Panc1 (cell line): ENCODE results near the gene XIRP2. TPM values are rescaled to one million over a fixed set of nuclear protein-coding genes. Genes with fewer than 3 reads are reported as not detected.

Experiments used
- ATAC-seq: fragments of 200-7000 bp; cut with Tn5 transposase; 2 replicates; pipeline ENCODE4 v1.9.1; 2020; ENCODE audit warnings: mild to moderate bottlenecking, moderate library complexity
- BruUV-seq: library from RNA; stranded (reverse); fragments of 400-500 nt; replicated peaks from 2 replicates; lab custom pipeline; 2021; lab: Mats Ljungman, UMichigan
- CTCF ChIA-PET: fragments of 300-600 bp; sonication (Branson Sonifier 250); formaldehyde crosslinking; loops from one replicate; lab custom pipeline; 2022; ENCODE audit warnings: antibody characterized with exemption; lab: Charles Lee
- POLR2A ChIA-PET: fragments of 300-600 bp; sonication (Branson Sonifier 250); formaldehyde crosslinking; loops from one replicate; lab custom pipeline; 2022; ENCODE audit warnings: antibody characterized with exemption; lab: Charles Lee
- DNase-seq: peaks from one replicate; pipeline ENCODE4 v3.0.0-alpha.2; 2010; ENCODE audit warnings: low read depth, low spot score
- H3K27ac ChIP-seq: 2 replicates; pipeline ENCODE4 v1.5.1; 2011; ENCODE audit warnings: mild to moderate bottlenecking, low read length, inconsistent platforms
- H3K27me3 ChIP-seq: fragments of 200-500 bp; sonication (Bioruptor generic); 2 replicates; pipeline ENCODE4 v1.6.0; 2014; ENCODE audit warnings: low read length, inconsistent platforms; ENCODE audit not compliant: control insufficient read depth, insufficient read depth
- H3K36me3 ChIP-seq: fragments of 200-500 bp; sonication (Bioruptor generic); 2 replicates; pipeline ENCODE4 v1.5.1; 2014; ENCODE audit warnings: inconsistent platforms, mild to moderate bottlenecking, low read length, moderate library complexity; ENCODE audit not compliant: control insufficient read depth, insufficient read depth
- H3K4me1 ChIP-seq: 2 replicates; pipeline ENCODE4 v1.5.1; 2011; ENCODE audit warnings: inconsistent platforms, mild to moderate bottlenecking, low read length, moderate library complexity; ENCODE audit not compliant: control insufficient read depth, insufficient read depth
- H3K4me3 ChIP-seq, 2 experiments: 2 replicates each; pipeline ENCODE4 v1.5.1; 2011 to 2012; ENCODE audit warnings: low read depth in 2 of 2, low read length in 2 of 2, mild to moderate bottlenecking in 2 of 2, inconsistent platforms in 1 of 2, moderate library complexity in 1 of 2
- H3K9me3 ChIP-seq: fragments of 200-500 bp; sonication (Bioruptor generic); 2 replicates; pipeline ENCODE4 v1.5.1; 2014; ENCODE audit warnings: low read depth, mild to moderate bottlenecking, inconsistent platforms, low read length, moderate library complexity; ENCODE audit not compliant: control insufficient read depth, insufficient read depth
- POLR2AphosphoS5 ChIP-seq: IDR thresholded peaks from 2 replicates; pipeline ENCODE4 v1.6.1; 2012; ENCODE audit warnings: mild to moderate bottlenecking, low read depth, low read length, moderate library complexity
- SIN3A ChIP-seq: IDR thresholded peaks from 2 replicates; pipeline ENCODE4 v1.6.1; 2012; ENCODE audit warnings: low read depth, mild to moderate bottlenecking, low read length, moderate library complexity, borderline replicate concordance; ENCODE audit not compliant: insufficient read depth
- TCF7L2 ChIP-seq: IDR thresholded peaks from 2 replicates; pipeline ENCODE4 v1.6.1; 2011; ENCODE audit warnings: mild to moderate bottlenecking, low read depth, low read length, inconsistent platforms
- in situ Hi-C: cut with HindIII; loops from 2 replicates; pipeline ENCODE4 v1.10.0; 2016; ENCODE audit warnings: low sequenced_read_pairs, low pct_unique_long_range_greater_than_20kb
- intact Hi-C: fragments of 100-400 bp; cut with micrococcal nuclease; formaldehyde crosslinking; loops from one replicate; pipeline ENCODE4 v1.10.0; 2022; ENCODE audit not compliant: unreplicated experiment
- total RNA-seq: library from RNA; stranded (reverse); gene quantifications from one replicate; pipeline ENCODE4 v1.2.1, GENCODE V29; 2021; ENCODE audit not compliant: unreplicated experiment
- TF ChIP-seq, protein P1 (sequence below): fragments of 450-650 bp; IDR thresholded peaks from 2 replicates; pipeline ENCODE4 v1.5.1; 2017; ENCODE audit warnings: mild to moderate bottlenecking
- TF ChIP-seq, protein P2 (sequence below), 2 experiments: IDR thresholded peaks; 2 replicates each; pipeline ENCODE4 v1.6.1; 2011 to 2012; ENCODE audit warnings: low read depth in 2 of 2, control low read depth in 1 of 2, low read length in 1 of 2, mild to moderate bottlenecking in 1 of 2, moderate library complexity in 1 of 2; ENCODE audit not compliant: insufficient read depth in 1 of 2

XIRP2 gene
- total RNA-seq, 1 experiment from 2014 or later: not detected

DNA sequence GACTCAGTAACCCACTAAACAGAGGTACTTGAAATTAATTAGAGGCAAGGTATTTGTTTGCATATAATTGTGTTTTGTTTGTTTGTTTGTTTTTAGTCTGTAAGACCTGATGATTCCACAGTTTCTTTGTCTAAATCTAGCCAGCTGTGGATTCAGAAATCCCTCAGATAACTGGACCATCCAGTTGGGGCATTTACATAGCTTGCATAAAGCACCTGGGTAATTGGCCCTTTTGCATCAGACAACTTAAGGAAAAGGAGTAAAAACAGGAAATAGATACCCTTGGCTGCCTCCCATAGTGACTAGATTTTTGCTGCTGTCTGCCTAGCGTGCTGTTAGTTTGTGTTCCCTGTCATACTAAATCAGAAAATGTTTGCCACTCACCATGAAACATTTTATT, 46.6 kb upstream of the XIRP2 start:
- no peaks in the 10 kb centered on the region for H3K27me3 ChIP-seq
- BruUV-seq: no TSS peak
- no peaks in the 10 kb centered on the region for H3K36me3 ChIP-seq
- ATAC-seq (no peak), DNase-seq (no peak)
- in situ Hi-C loops (no loop called here), intact Hi-C loops (no loop called here)
- ChIA-PET POLR2A (no interaction called here), CTCF (no interaction called here)
- H3K4me1 ChIP-seq: no peaks in the 10 kb centered on the region
- TF ChIP-seq TCF7L2 (no peak), SIN3A (no peak), POLR2AphosphoS5 (no peak)
- TF ChIP-seq, protein P1, sequence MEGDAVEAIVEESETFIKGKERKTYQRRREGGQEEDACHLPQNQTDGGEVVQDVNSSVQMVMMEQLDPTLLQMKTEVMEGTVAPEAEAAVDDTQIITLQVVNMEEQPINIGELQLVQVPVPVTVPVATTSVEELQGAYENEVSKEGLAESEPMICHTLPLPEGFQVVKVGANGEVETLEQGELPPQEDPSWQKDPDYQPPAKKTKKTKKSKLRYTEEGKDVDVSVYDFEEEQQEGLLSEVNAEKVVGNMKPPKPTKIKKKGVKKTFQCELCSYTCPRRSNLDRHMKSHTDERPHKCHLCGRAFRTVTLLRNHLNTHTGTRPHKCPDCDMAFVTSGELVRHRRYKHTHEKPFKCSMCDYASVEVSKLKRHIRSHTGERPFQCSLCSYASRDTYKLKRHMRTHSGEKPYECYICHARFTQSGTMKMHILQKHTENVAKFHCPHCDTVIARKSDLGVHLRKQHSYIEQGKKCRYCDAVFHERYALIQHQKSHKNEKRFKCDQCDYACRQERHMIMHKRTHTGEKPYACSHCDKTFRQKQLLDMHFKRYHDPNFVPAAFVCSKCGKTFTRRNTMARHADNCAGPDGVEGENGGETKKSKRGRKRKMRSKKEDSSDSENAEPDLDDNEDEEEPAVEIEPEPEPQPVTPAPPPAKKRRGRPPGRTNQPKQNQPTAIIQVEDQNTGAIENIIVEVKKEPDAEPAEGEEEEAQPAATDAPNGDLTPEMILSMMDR: no peak
- TF ChIP-seq, protein P2, sequence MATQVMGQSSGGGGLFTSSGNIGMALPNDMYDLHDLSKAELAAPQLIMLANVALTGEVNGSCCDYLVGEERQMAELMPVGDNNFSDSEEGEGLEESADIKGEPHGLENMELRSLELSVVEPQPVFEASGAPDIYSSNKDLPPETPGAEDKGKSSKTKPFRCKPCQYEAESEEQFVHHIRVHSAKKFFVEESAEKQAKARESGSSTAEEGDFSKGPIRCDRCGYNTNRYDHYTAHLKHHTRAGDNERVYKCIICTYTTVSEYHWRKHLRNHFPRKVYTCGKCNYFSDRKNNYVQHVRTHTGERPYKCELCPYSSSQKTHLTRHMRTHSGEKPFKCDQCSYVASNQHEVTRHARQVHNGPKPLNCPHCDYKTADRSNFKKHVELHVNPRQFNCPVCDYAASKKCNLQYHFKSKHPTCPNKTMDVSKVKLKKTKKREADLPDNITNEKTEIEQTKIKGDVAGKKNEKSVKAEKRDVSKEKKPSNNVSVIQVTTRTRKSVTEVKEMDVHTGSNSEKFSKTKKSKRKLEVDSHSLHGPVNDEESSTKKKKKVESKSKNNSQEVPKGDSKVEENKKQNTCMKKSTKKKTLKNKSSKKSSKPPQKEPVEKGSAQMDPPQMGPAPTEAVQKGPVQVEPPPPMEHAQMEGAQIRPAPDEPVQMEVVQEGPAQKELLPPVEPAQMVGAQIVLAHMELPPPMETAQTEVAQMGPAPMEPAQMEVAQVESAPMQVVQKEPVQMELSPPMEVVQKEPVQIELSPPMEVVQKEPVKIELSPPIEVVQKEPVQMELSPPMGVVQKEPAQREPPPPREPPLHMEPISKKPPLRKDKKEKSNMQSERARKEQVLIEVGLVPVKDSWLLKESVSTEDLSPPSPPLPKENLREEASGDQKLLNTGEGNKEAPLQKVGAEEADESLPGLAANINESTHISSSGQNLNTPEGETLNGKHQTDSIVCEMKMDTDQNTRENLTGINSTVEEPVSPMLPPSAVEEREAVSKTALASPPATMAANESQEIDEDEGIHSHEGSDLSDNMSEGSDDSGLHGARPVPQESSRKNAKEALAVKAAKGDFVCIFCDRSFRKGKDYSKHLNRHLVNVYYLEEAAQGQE (IDR thresholded peaks at IDR 0.05; ENCODE audit: insufficient read depth in 1 of 2, low read depth in 2 of 2, low read length in 1 of 2): no peak
- H3K9me3 ChIP-seq: no peaks in the 10 kb centered on the region
- H3K27ac ChIP-seq: no peak overlapping the region
- H3K4me3 ChIP-seq: no peak overlapping the region

DNA sequence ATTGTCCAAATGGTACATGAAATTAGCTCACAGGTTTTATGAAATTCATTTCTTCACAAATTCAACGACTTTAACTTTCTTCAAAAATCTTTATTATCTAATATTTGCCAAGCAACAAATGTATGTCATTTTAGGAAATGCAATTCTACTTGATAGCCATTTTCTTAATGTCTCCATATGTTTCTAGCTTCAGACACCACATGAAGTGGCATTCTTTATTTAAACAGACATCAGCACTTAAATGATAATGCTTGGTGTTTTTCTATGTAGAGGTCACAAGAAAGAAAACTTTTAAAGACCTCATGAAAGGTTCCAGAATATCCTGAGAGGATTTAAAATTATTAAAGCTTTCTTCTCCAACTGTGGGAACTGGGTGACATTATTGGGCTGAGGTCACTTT, 44.2 kb upstream of the XIRP2 start:
- in situ Hi-C loops: no loop called here
- no peaks in the 10 kb centered on the region for H3K27me3 ChIP-seq
- intact Hi-C loops: no loop called here
- H3K9me3 ChIP-seq: no peaks in the 10 kb centered on the region
- BruUV-seq: no TSS peak
- DNase-seq (no peak), ATAC-seq (no peak)
- ChIA-PET POLR2A (no interaction called here), CTCF (no interaction called here)
- no peak overlapping the region for H3K27ac ChIP-seq
- no peaks in the 10 kb centered on the region for H3K4me1 ChIP-seq
- H3K4me3 ChIP-seq: no peak overlapping the region
- H3K36me3 ChIP-seq: no peaks in the 10 kb centered on the region
- TF ChIP-seq POLR2AphosphoS5: no peak
- no peak for TF ChIP-seq TCF7L2
- TF ChIP-seq, protein P2 (IDR thresholded peaks at IDR 0.05; ENCODE audit: insufficient read depth in 1 of 2, low read depth in 2 of 2, low read length in 1 of 2): no peak
- TF ChIP-seq, protein P1: no peak
- TF ChIP-seq SIN3A: no peak
